SH-SY5Y (cell line): ENCODE measurements around the gene PRMT1.

Experiments used
- GATA2 ChIP-seq: IDR thresholded peaks from 2 replicates; pipeline ENCODE4 v1.6.1; 2011; ENCODE audit warnings: mild to moderate bottlenecking, low read depth, low read length
- GATA3 ChIP-seq: IDR thresholded peaks from 2 replicates; pipeline ENCODE4 v1.6.1; 2011; ENCODE audit warnings: low read depth, mild to moderate bottlenecking, low read length, moderate library complexity

DNA sequence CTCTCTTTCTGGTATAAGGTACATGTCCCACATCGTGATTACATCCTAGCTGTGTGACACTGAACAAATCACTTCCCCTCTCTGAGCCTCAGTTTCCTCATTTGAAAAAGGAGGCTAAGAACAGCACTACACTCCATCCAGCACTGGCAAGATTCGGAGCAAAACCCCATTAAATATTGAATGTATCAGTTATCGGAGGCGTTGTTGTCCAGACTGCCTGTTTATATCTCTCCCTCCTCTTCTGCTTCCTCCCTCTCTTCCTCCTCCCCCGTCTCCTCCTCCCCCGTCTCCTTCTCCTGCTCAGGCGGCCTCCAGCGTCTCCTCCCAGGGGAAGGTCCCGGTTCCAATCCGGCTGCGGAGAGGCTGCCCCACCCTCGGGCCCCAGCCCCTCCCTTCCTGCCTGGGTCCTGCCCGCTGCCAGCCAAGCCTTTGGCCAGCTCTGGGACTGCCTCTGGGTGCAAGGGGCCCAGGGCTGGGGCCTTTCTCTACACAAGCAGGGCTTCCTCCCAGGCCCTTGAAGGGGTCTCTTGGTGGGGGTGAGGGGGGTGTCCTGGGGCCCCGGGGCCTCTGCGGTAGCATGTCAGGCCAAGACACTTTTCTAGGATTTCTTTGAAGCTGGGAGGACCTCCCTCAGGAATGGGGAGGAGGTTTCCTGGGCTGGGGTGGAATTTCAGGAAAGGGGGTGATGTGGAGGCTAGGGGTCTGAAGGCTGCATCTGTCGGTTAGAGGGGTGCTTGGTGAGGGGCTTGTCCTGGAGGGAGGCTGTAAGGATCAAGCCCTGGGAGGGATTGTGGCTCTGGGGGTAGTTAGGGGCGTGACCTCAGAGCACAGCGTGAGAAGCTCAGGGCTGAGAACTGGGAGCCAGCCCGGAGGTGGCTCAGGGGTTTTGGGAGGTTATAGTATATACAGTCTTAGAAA is 39.0 kb upstream of the PRMT1 start:
- no peak for TF ChIP-seq GATA2
- no peak for TF ChIP-seq GATA3
